ENCODE measurements around the gene KRTAP10-3.
"Not testable (repeated sequence)": the region's sequence is repeated elsewhere in the genome, so short reads cannot be mapped to it uniquely, and the experiment has no call there.

The KRTAP10-3 gene

GRCh38 chr21:44558695-44559094 lies at the start of gene KRTAP10-3:
TSS of gene KRTAP10-3 (minus strand) at chr21:44558795. CDS start at chr21:44558715, 80 bp downstream.
- Mint-ChIP-seq H3K36me3 (peaks cover 13% of the 10 kb centered on the region), H3K4me3 (no peak within 1 kb of the TSS), H3K9me3 (peaks cover 29% of the 10 kb centered on the region), H3K27ac (no peak within 1 kb of the TSS), H3K27me3 (no peaks in the 10 kb centered on the region), H3K4me1 (no peaks in the 10 kb centered on the region)

- no peak overlapping the region for H3K27ac Mint-ChIP-seq
- H3K4me1 Mint-ChIP-seq = no peaks in the 10 kb centered on the region
- H3K27me3 Mint-ChIP-seq = no peaks in the 10 kb centered on the region
- peaks cover 7% of the 10 kb centered on the region for H3K36me3 Mint-ChIP-seq
- peaks cover 14% of the 10 kb centered on the region for H3K9me3 Mint-ChIP-seq
- H3K4me3 Mint-ChIP-seq = no peak overlapping the region
Observed at GRCh38 chr21:44606495-44606894, 47.9 kb upstream of the KRTAP10-3 start.

- Mint-ChIP-seq H3K4me1 (no peaks in the 10 kb centered on the region), H3K27me3 (no peaks in the 10 kb centered on the region), H3K4me3 (no peak overlapping the region), H3K27ac (no peak overlapping the region), H3K36me3 (peaks cover 2% of the 10 kb centered on the region), H3K9me3 (peaks cover 3% of the 10 kb centered on the region)
Observed at GRCh38 chr21:44603911-44604310, 45.3 kb upstream of the KRTAP10-3 start.

- no peaks in the 10 kb centered on the region for H3K27me3 Mint-ChIP-seq
- peaks cover 1% of the 10 kb centered on the region for H3K36me3 Mint-ChIP-seq
- no peak overlapping the region for H3K4me3 Mint-ChIP-seq
- H3K4me1 Mint-ChIP-seq = no peaks in the 10 kb centered on the region
- no peaks in the 10 kb centered on the region for H3K9me3 Mint-ChIP-seq
- H3K27ac Mint-ChIP-seq = no peak overlapping the region
Observed at GRCh38 chr21:44603109-44603875, 44.7 kb upstream of the KRTAP10-3 start.

- Mint-ChIP-seq H3K27me3 (no peaks in the 10 kb centered on the region), H3K4me1 (no peaks in the 10 kb centered on the region), H3K27ac (no peak overlapping the region), H3K4me3 (no peak overlapping the region), H3K36me3 (peaks cover 1% of the 10 kb centered on the region), H3K9me3 (no peaks in the 10 kb centered on the region)
Observed at GRCh38 chr21:44602463-44602850, 43.9 kb upstream of the KRTAP10-3 start.

GRCh38 chr21:44601596-44602462 lies 43.2 kb upstream of the KRTAP10-3 start:
- Mint-ChIP-seq H3K4me1 (no peaks in the 10 kb centered on the region), H3K4me3 (no peak overlapping the region)

GRCh38 chr21:44601091-44601490 lies 42.5 kb upstream of the KRTAP10-3 start:
- not testable (repeated sequence) for H3K9me3 Mint-ChIP-seq, H3K4me3 Mint-ChIP-seq, H3K27ac Mint-ChIP-seq, H3K36me3 Mint-ChIP-seq, H3K4me1 Mint-ChIP-seq, H3K27me3 Mint-ChIP-seq

More at GRCh38 chr21:44601596-44602462, 43.2 kb upstream of the KRTAP10-3 start:
- H3K36me3 Mint-ChIP-seq = peaks cover 1% of the 10 kb centered on the region
- no peak overlapping the region for H3K27ac Mint-ChIP-seq
- H3K27me3 Mint-ChIP-seq = no peaks in the 10 kb centered on the region
- H3K9me3 Mint-ChIP-seq = no peaks in the 10 kb centered on the region

GRCh38 chr21:44600118-44600978 lies 41.8 kb upstream of the KRTAP10-3 start, which contains the start of gene KRTAP10-7:
TSS of gene KRTAP10-7 (plus strand) at chr21:44600597. CDS start at chr21:44600622, 25 bp downstream.
- H3K27me3 Mint-ChIP-seq = not testable (repeated sequence)

GRCh38 chr21:44599264-44600029 lies 40.9 kb upstream of the KRTAP10-3 start:
- no peak overlapping the region for H3K4me3 Mint-ChIP-seq
- peaks cover 1% of the 10 kb centered on the region for H3K36me3 Mint-ChIP-seq
- no peaks in the 10 kb centered on the region for H3K9me3 Mint-ChIP-seq
- H3K27ac Mint-ChIP-seq = no peak overlapping the region
- peaks cover 3% of the 10 kb centered on the region for H3K4me1 Mint-ChIP-seq
- H3K27me3 Mint-ChIP-seq = no peaks in the 10 kb centered on the region

More at GRCh38 chr21:44600118-44600978, 41.8 kb upstream of the KRTAP10-3 start, which contains the start of gene KRTAP10-7:
- H3K36me3 Mint-ChIP-seq, H3K27ac Mint-ChIP-seq, H3K9me3 Mint-ChIP-seq, H3K4me1 Mint-ChIP-seq, H3K4me3 Mint-ChIP-seq: not testable (repeated sequence)

GRCh38 chr21:44598061-44598460 lies 39.5 kb upstream of the KRTAP10-3 start:
- no peak overlapping the region for H3K4me3 Mint-ChIP-seq
- no peaks in the 10 kb centered on the region for H3K27me3 Mint-ChIP-seq
- no peaks in the 10 kb centered on the region for H3K9me3 Mint-ChIP-seq
- no peak overlapping the region for H3K27ac Mint-ChIP-seq
- H3K4me1 Mint-ChIP-seq = peaks cover 3% of the 10 kb centered on the region
- H3K36me3 Mint-ChIP-seq = peaks cover 1% of the 10 kb centered on the region

GRCh38 chr21:44596068-44596725 lies 37.6 kb upstream of the KRTAP10-3 start:
- Mint-ChIP-seq H3K27me3 (no peaks in the 10 kb centered on the region), H3K36me3 (peaks cover 1% of the 10 kb centered on the region), H3K27ac (no peak overlapping the region), H3K9me3 (no peaks in the 10 kb centered on the region), H3K4me3 (no peak overlapping the region), H3K4me1 (peaks cover 3% of the 10 kb centered on the region)

- Mint-ChIP-seq H3K27me3 (no peaks in the 10 kb centered on the region), H3K27ac (no peak overlapping the region), H3K4me3 (no peak overlapping the region), H3K4me1 (peaks cover 3% of the 10 kb centered on the region), H3K36me3 (peaks cover 1% of the 10 kb centered on the region), H3K9me3 (no peaks in the 10 kb centered on the region)
Observed at GRCh38 chr21:44595524-44595923, 36.9 kb upstream of the KRTAP10-3 start.

GRCh38 chr21:44594406-44594916 lies 35.9 kb upstream of the KRTAP10-3 start:
- Mint-ChIP-seq H3K27me3 (no peaks in the 10 kb centered on the region), H3K36me3 (peaks cover 1% of the 10 kb centered on the region), H3K4me1 (peaks cover 3% of the 10 kb centered on the region), H3K4me3 (no peak overlapping the region), H3K9me3 (no peaks in the 10 kb centered on the region), H3K27ac (no peak overlapping the region)
